C4-2B (cell line): ENCODE data around the gene TP53TG3D.
"Not testable (repeated sequence)": the region's sequence is repeated elsewhere in the genome, so short reads cannot be mapped to it uniquely, and the experiment has no call there.

Experiments
- ZFX ChIP-seq: fragments of 450-650 bp; IDR thresholded peaks from 2 replicates; pipeline ENCODE4 v1.6.1; 2017
- TF ChIP-seq, protein P1 (sequence below): fragments of 450-650 bp; conservative IDR thresholded peaks from 2 replicates; pipeline ENCODE4 v1.5.1; 2017; ENCODE audit warnings: mild to moderate bottlenecking

DNA sequence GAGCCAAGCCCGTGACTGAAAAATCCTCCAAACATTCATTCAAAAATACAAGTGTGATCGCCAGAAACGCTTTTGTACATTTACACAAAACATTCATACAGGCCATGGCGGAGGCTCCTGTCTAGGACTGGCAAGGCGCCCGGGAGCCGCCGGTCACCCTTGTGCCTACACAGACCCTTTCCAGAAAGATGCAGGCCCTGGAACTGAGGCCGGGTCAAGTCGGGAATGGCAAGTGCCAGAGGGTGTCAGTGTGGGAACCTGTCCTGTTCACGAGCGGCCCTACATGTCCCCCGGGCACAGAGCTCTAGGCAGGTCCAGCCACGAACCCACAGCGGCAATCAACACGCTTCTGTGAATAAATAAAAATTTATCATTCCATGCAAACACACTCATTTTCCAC is 36.1 kb downstream of the TP53TG3D start:
- TF ChIP-seq, protein P1, sequence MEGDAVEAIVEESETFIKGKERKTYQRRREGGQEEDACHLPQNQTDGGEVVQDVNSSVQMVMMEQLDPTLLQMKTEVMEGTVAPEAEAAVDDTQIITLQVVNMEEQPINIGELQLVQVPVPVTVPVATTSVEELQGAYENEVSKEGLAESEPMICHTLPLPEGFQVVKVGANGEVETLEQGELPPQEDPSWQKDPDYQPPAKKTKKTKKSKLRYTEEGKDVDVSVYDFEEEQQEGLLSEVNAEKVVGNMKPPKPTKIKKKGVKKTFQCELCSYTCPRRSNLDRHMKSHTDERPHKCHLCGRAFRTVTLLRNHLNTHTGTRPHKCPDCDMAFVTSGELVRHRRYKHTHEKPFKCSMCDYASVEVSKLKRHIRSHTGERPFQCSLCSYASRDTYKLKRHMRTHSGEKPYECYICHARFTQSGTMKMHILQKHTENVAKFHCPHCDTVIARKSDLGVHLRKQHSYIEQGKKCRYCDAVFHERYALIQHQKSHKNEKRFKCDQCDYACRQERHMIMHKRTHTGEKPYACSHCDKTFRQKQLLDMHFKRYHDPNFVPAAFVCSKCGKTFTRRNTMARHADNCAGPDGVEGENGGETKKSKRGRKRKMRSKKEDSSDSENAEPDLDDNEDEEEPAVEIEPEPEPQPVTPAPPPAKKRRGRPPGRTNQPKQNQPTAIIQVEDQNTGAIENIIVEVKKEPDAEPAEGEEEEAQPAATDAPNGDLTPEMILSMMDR: not testable (repeated sequence)
- TF ChIP-seq ZFX: not testable (repeated sequence)
